ENCODE results near the gene STAG2.
"Not testable (repeated sequence)": the region's sequence is repeated elsewhere in the genome, so short reads cannot be mapped to it uniquely, and the experiment has no call there.

The STAG2 gene

DNA sequence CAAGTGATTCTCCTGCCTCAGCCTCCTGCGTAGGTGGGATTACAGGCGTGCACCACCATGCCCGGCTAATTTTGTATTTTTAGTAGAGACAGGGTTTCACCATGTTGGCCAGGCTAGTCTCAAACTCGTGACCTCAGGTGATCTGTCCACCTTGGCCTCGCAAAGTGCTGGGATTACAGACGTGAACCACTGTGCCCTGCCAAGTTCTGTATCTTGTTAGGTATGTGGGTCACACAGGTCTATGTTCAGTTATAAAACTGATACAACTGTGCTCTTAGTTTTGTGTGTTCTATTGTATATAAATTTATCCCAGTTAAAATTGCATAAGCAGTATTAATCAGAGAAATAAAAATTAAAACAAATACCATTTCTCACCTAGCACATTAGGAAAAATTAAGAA, 122.9 kb downstream of the STAG2 start:
- not testable (repeated sequence) for DNase-seq

DNA sequence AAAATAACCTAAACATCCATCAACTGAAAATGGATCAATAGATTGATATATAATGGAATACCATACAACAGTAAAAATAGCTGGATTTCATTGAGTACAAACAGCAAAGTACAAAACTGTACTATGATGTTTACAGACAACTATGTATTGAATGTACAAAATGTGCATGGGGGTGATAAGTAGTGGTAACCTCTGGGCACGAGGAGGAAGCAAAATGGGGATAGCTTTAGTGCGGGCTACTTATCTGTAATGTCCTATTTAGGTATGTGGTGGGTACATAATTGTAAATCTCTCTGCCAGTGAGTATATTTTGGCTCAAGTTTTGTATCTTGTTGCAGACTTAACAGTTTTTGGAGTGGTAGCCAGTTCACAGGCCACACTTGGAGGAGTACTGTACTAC, 123.6 kb downstream of the STAG2 start:
- no peak for DNase-seq

DNA sequence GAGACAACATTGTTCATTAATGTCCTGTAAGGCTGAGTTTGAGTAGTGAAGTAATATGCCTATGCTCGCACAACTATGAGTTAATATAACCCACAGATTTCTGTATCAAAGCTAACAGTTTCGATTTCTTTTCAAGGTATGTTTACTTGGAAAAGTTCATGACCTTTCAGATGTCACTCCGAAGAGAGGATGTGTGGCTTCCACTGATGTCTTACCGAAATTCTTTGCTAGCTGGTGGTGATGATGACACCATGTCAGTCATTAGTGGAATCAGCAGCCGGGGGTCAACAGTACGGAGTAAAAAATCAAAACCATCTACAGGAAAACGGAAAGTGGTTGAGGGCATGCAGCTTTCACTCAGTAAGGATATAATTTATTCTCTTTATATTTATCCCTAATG, 124.9 kb downstream of the STAG2 start:
- DNase-seq, result no peak

DNA sequence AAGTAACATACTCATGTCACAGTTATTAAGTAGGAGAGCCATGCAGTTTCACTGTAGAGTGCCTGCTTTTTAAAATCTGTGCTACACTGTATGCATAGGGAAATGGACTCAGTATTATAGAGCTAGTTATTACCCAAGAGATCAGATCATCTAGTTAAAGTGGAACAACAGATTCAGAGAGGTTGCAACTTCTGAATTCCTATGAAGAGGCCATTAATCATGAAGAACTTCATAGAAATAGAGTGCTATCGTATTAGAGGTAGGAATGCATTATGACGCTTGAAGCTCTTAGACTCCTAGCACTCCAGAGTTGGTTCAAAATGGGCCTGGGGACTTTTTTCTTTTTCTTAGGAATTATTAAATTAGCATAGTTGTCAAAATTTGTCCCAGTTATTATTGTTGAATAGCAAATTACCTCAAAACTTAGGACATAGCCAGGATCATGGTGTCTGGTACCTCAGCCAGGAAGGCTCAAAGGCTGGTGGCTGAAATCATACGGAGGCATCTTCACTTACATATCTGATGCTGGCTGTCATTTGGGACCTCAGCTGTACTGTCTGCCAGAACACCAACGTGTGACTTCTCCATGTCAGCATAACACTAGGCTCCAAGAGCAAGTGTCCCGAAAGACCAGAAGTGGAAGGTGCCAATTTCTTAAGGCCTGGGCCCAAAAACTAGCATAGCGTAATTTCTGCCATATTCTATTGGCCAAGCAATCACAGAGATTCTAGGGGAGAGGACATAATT, 125.7 kb downstream of the STAG2 start:
- DNase-seq, result no peak

DNA sequence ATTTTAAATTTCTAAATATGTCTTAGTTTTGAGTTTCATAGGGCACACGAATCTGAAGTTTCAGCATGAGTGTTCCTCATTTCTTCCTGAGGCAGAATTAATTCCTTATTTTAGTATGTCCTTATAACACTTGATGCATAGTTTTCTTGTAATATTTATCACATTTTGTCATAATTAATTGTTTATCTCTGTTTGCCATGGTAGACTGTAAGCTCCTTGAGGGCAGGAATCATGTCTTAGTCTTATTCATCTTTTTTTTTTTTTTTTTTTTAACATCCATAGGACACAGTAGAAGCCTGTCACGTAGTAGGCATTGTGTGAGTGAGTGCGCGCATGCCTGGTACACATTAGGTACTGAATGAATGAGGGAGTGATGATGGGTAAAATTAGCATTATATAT, 131.7 kb downstream of the STAG2 start:
- DNase-seq, result no peak

DNA sequence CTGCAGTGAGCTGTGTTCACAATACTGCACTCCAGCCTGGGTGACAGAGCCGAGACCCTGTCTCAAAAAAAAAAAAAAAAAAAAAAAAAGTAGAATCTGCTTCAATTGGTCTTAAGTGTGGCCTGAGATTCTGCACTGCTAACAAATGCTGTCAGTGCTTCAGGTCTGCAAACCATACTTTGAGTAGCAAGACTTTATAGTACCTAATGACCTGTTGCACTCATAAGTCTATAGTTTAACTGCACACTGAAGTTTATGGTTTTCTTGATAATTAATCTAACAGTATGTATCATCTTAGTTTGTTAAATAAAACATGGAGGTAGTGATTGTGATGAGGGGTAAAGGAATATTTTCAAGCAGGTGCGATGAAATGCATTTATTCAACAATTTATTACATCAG, 135.6 kb downstream of the STAG2 start:
- DNase-seq, result no peak

DNA sequence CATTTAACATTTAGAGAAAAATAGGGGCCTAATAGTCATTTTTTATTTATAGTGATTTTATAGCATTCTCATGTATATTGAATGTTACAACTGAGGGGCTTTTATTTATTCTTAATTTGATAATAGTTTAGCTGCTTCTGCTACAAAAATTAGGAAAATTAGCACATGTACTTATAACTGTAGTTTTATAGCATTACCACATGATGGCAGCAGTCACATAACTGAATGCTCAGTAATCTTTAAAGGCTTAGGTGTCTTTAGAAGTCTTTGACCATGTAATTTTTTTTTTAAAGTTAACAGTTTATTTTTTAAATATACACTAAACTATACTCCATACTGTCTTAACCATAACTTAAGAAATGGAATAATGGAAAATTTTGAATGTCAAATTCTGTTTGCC, 136.6 kb downstream of the STAG2 start:
- no peak for DNase-seq

DNA sequence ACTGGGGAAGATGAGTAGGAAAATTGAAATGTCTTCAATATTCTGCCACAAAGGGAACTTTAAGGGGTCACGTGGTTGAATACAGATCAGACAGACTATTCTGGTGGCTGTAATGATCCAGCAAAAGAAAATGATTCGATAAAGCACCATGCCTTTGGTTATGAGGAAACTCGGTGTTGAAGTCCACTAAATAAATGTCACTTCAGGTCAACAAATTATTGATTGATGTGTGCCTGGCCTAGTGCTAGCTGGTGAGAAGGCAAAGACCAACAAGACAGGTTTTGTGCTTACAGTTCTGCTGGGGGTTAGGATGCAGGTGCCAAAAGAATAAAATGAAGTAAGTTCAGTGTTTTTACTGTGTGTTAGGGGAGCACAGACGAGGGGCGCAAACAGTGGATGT, 142.5 kb downstream of the STAG2 start:
- DNase-seq, result no peak

DNA sequence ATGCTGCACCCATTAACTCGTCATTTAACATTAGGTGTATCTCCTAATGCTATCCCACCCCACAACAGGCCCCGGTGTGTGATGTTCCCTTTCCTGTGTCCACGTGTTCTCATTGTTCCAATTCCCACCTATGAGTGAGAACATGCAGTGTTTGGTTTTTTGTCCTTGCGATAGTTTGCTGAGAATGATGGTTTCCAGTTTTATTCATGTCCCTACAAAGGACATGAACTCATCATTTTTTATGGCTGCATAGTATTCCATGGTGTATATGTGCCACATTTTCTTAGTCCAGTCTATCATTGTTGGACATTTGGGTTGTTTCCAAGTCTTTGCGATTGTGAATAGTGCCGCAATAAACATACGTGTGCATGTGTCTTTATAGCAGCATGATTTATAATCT, 143.0 kb downstream of the STAG2 start:
- not testable (repeated sequence) for DNase-seq

DNA sequence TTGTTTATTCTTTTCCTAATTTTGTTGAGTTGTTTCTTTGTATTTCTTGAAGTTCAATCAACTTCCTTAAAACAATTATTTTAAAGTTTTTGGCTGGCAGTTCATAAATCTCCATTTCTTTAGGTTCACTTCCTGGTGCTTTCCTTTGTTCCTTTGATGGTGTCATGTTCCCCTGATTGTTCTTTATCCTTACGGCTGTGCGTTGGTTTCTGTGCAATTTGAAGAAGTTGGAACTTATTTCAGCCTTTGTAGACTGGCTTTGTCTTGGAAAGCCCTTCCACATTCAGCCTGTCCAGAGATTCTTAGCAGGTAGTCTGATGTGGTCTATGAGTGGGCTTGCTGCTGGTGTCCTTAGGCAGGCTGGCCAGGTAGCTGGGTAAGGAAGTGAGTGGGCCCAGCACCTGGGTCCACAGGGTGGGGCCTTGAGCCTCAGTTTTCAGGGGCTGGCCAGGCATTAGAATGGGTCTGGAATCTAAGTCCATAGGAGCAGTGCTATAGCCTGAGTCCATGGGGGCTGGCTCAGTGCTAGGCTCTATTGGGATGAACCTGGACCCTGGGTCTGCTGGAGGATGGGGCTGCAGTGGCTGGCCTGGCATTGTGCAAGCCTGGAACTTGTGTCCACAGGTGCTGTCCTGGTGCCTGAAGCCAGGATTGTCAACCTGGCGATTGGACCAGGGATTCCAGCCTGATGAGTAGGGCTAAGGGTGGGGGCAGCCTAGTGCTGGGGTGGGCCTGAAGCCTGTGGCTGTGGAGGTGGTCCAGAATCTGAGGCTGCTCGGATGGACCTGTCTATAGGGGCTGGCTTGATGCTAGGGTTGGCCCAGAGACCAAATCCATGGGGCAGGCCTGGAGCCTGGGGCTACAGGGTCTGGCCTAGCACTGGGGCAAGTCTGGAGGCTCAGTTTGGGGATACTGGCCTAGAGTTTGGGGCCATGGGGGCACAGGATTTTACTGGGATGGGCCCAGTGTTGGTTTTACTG, 152.4 kb downstream of the STAG2 start:
- no peak for DNase-seq

DNA sequence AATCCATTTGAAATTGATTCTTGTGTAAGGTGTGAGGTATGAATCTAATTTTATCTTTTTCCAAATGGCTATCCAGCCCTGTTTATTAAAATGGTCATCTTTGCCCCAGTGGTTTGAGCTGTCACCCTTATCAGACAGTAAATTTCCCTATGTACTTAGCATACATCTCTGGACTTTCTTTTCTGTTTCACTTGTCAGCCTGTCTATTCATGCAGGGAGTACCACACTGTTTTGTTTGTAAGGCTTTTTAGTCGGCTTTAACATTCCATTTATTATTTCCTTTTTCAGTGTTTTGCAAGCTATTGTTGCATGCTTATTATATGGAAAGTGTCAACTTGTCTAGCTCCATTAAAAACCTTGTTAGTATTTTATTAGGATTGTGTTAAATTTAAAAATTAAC, 155.8 kb downstream of the STAG2 start:
- no peak for DNase-seq

DNA sequence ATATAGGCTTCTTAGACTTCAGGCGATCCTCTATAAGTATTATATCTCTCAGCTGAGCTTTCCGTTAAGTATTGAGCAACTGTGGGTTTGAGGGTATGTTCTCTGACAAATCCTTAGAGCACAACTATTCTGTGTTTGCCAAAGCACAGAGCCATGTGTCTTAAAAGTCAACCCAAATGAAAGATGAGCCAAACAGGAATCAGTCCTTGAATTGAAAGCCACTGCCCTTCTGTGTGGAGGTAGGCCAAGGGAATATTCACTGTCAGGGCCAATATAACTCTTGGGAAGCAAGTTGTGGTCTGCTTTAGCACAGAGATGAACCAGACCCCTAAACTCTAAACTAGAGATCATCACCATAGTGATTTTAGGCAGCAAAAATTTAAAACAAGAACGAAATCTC, 164.0 kb downstream of the STAG2 start:
- no peak for DNase-seq

DNA sequence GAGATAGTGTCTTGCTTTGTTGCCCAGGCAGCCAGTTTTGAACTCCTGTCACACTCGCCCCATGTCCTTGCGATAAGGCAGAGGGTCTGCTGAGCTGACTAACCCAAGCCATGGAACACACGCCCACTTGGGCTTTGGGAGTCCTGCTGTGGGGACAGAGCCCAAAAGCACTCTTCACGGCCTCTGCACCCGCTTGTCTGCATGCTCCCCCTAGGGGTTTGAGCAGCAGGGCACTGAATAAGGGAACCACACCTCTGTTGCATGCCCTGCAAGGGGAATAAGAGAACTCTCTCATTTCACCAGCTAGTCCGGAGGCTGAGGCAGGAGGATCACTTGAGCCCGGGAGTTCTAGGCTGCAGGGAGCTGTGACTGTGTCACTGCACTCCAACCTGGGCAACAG, 166.0 kb downstream of the STAG2 start:
- DNase-seq, result no peak

DNA sequence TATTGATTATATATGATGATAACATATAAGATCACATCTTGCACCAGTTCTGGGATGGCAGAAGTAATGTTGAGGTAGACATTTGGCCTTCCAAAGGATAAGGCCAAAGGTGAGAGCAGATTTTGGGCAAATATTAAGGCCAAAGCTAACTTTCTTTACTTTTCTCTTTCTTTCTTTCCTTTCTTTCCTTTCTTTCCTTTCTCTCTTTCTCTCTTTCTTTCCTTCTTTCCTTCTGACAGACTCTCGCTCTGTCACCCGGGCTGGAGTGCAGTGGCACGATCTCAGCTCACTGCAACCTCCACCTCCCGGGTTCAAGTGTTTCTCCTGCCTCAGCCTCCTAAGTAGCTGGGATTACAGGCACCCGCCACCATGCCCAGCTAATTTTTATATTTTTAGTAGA, 170.9 kb downstream of the STAG2 start:
- not testable (repeated sequence) for DNase-seq

DNA sequence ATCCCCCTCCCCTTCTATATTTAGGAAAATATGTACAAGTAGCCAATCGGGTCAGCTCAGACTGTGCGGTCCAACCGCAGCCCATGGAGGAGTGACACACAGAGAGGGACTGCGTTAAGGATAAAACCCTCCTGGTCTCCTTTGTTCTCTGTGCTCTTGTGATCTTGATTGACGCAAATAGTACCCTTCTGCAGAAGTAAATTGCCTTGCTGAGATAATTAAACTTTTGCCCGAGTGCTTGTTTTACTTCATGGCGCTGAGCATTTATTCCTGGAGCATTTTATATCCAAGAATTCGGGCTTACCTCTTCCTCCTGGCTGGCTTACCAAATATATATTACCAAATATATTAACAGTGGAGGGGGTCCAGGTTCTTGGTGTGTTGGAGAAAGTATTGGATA, 184.2 kb downstream of the STAG2 start:
- DNase-seq, result no peak

DNA sequence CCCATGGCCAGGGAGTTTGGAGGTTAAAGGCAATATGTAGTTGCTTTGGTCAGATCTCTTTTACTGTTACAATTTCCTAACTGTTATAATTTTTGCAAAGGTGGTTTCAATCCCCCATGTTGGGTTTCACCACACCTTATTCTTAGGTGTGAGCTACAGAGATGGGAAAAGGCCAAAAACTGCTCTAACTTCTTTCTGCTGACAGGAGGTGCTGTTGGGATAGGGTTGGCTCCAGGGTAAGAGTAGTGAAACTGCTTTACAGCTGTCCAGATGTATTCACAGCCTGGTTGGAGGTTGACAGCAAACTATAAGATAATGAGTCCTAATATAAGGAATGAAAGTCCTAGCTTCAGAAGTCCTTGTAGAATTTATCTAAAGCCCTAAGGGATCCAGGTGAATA, 189.7 kb downstream of the STAG2 start:
- no peak for DNase-seq

Measured in cortex of kidney (tissue), 1 donor.